Measurements from ENCODE around the gene CDK14. TPM values are rescaled to one million over a fixed set of nuclear protein-coding genes. Genes with fewer than 3 reads are reported as not detected.

CDK14 gene
- total and polyA plus RNA-seq, 10 of the 15 experiments (the other 5 are each of a cell fraction or from before 2014, with no cell fraction given): 6.5 to 61.3 (median 24.2) TPM

DNA sequence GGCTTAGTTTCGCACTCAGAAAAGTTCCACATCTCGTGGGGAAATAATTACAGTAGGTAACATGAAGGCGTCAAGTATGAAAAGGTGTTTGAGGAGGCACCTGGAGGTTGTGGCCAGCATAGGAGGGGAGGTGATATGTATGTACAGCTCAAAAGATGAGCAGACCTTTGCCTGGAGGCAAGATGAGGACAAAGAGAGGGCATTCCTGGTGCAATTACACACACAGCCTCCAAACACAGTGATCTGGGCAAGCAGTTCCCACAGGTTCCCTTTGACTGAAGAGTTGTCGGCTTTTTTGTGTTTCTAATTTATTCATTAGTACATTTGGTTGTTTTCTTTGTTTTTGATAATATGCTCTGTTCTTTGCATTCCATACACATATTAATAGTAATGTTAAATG lies 46.9 kb downstream of the CDK14 start:
- Histone ChIP-seq H3K9me3 (replicated peaks; ENCODE audit: control insufficient read depth, insufficient read depth, low read length) (peaks cover 6% of the 10 kb centered on the region), H3K4me2 (ENCODE audit: control insufficient read depth, insufficient read depth) (no peak overlapping the region), H3K79me2 (ENCODE audit: control insufficient read depth, insufficient read depth, low read length) (no peaks in the 10 kb centered on the region), H2AFZ (ENCODE audit: control insufficient read depth, low read depth, low read length) (no peak overlapping the region), H3K27ac (ENCODE audit: control insufficient read depth, insufficient read depth) (no peak overlapping the region), H4K20me1 (ENCODE audit: control insufficient read depth, insufficient read depth) (no peaks in the 10 kb centered on the region), H3K9ac (ENCODE audit: control insufficient read depth, insufficient read depth, low read length) (no peak overlapping the region), H3K36me3 (ENCODE audit: control insufficient read depth in 2 of 2, insufficient read depth in 2 of 2, low read length in 1 of 2) (no peaks in the 10 kb centered on the region), H3K4me3 (no peak overlapping the region), H3K4me1 (ENCODE audit: control insufficient read depth, insufficient read depth, low read length) (peaks cover 5% of the 10 kb centered on the region; the same call in 1 of the 2 replicates), H3K27me3 (replicated peaks in 1 of 2; ENCODE audit: control insufficient read depth in 2 of 2, insufficient read depth in 2 of 2, low read length in 1 of 2) (no peaks in the 10 kb centered on the region)
- ATAC-seq (no peak), DNase-seq (ENCODE audit: low read depth, low spot score) (no peak), FAIRE-seq (no peak)
- WGBS (ENCODE audit: insufficient coverage, insufficient replicate concordance, low lambda C conversion rate, missing lambda C conversion rate): 67% methylated on average over 4 of the region's 4 CpGs
- TF ChIP-seq ESRRA (IDR thresholded peaks at IDR 0.05; ENCODE audit: low read length): no peak
- no peak for TF ChIP-seq ATF3 (IDR thresholded peaks at IDR 0.05; ENCODE audit: borderline replicate concordance, extremely low read depth, low read depth, low read length)
- TF ChIP-seq, protein P1, sequence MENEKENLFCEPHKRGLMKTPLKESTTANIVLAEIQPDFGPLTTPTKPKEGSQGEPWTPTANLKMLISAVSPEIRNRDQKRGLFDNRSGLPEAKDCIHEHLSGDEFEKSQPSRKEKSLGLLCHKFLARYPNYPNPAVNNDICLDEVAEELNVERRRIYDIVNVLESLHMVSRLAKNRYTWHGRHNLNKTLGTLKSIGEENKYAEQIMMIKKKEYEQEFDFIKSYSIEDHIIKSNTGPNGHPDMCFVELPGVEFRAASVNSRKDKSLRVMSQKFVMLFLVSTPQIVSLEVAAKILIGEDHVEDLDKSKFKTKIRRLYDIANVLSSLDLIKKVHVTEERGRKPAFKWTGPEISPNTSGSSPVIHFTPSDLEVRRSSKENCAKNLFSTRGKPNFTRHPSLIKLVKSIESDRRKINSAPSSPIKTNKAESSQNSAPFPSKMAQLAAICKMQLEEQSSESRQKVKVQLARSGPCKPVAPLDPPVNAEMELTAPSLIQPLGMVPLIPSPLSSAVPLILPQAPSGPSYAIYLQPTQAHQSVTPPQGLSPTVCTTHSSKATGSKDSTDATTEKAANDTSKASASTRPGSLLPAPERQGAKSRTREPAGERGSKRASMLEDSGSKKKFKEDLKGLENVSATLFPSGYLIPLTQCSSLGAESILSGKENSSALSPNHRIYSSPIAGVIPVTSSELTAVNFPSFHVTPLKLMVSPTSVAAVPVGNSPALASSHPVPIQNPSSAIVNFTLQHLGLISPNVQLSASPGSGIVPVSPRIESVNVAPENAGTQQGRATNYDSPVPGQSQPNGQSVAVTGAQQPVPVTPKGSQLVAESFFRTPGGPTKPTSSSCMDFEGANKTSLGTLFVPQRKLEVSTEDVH (IDR thresholded peaks at IDR 0.05; ENCODE audit: low read depth, partially characterized antibody): no peak
- TF ChIP-seq JUND (IDR thresholded peaks at IDR 0.05; ENCODE audit: low read depth, low read length): no peak
- ChIA-PET RAD21 (ENCODE audit: unreplicated experiment) (interaction anchor here (0.7 kb wide), 1 partner anchor 11 kb away, joined by 3 read pairs; no protein-coding TSS in a partner anchor), POLR2A (no interaction called here), SMC1A (ENCODE audit: uncharacterized antibody, unreplicated experiment) (no interaction called here), CTCF (interaction anchor here (1.5 kb wide), 1 partner anchor 10 kb away, joined by 3 read pairs; no protein-coding TSS in a partner anchor)
- in situ Hi-C loops (cut with MboI): no loop called here
- intact Hi-C loops (cut with micrococcal nuclease; ENCODE audit: unreplicated experiment): no loop called here
- no TSS peak for BruUV-seq (replicated peaks)

Data from GM12878 (cell line).